Liver (tissue), 9 donors: Measurements from ENCODE around the gene MAP3K5. TPM values are rescaled to one million over a fixed set of nuclear protein-coding genes. Genes with fewer than 3 reads are reported as not detected.

Experiments
- DNase-seq: peaks from one replicate; pipeline ENCODE4 v3.0.0-alpha.2; 2017; ENCODE audit warnings: low spot score
- H3K27ac ChIP-seq, 2 donors: one replicate each; pipeline ENCODE4 v1.7.0; 2013; ENCODE audit warnings: inconsistent platforms in 2 of 2, low read length in 2 of 2, control low read depth in 1 of 2, low read depth in 1 of 2, mild to moderate bottlenecking in 1 of 2
- H3K27me3 ChIP-seq, 4 donors: one replicate each; pipeline versions ENCODE4 v1.6.1 to v1.7.0; 2013; ENCODE audit warnings: low read length in 3 of 4, inconsistent platforms in 1 of 4, mild to moderate bottlenecking in 1 of 4, moderate library complexity in 1 of 4; ENCODE audit not compliant: control insufficient read depth in 4 of 4, insufficient read depth in 4 of 4
- H3K36me3 ChIP-seq, 4 donors: one replicate each; pipeline versions ENCODE4 v1.6.1 to v1.7.0; 2013; ENCODE audit warnings: low read length in 3 of 4, mild to moderate bottlenecking in 3 of 4, low read depth in 1 of 4, moderate library complexity in 1 of 4; ENCODE audit not compliant: control insufficient read depth in 4 of 4, insufficient read depth in 3 of 4
- H3K4me1 ChIP-seq, 4 donors: one replicate each; pipeline versions ENCODE4 v1.6.1 to v1.7.0; 2013; ENCODE audit warnings: low read length in 3 of 4, mild to moderate bottlenecking in 3 of 4, moderate library complexity in 1 of 4; ENCODE audit not compliant: control insufficient read depth in 4 of 4, insufficient read depth in 4 of 4
- H3K4me3 ChIP-seq, 3 donors: one replicate each; pipeline versions ENCODE4 v1.6.1 to v1.7.0; 2013; ENCODE audit warnings: low read length in 3 of 3, control low read depth in 1 of 3, low read depth in 1 of 3, mild to moderate bottlenecking in 1 of 3
- H3K9ac ChIP-seq, 2 donors: one replicate each; pipeline ENCODE4 v1.7.0; 2013; ENCODE audit warnings: low read length in 2 of 2, mild to moderate bottlenecking in 2 of 2, moderate library complexity in 2 of 2, control low read depth in 1 of 2, low read depth in 1 of 2
- H3K9me3 ChIP-seq, 4 donors: one replicate each; pipeline versions ENCODE4 v1.6.1 to v1.7.0; 2013; ENCODE audit warnings: low read length in 3 of 4; ENCODE audit not compliant: control insufficient read depth in 4 of 4
- CTCF ChIP-seq: fragments of 150-350 bp; IDR thresholded peaks from 2 replicates; pipeline ENCODE4 v1.5.1; 2017; ENCODE audit warnings: improper control_type of control experiment, low read depth, low read length; ENCODE audit not compliant: missing input control
- EGR1 ChIP-seq, 2 donors: IDR thresholded peaks; 2 replicates each; pipeline ENCODE4 v1.6.1; 2016 to 2018; ENCODE audit warnings: antibody characterized with exemption in 2 of 2, low read depth in 2 of 2
- FOXA2 ChIP-seq: IDR thresholded peaks from 2 replicates; pipeline ENCODE4 v1.6.1; 2016; ENCODE audit warnings: antibody characterized with exemption
- HNF4A ChIP-seq, 2 donors: conservative IDR thresholded peaks; 2 replicates each; pipeline ENCODE4 v1.6.1; 2016; ENCODE audit warnings: antibody characterized with exemption in 2 of 2, mild to moderate bottlenecking in 2 of 2
- HNF4G ChIP-seq: IDR thresholded peaks from 2 replicates; pipeline ENCODE4 v1.6.1; 2016; ENCODE audit warnings: antibody characterized with exemption
- JUND ChIP-seq, 2 donors: IDR thresholded peaks; 2 replicates each; pipeline ENCODE4 v1.6.1; 2016; ENCODE audit warnings: antibody characterized with exemption in 2 of 2
- MAX ChIP-seq: IDR thresholded peaks from 2 replicates; pipeline ENCODE4 v1.6.1; 2016; ENCODE audit warnings: antibody characterized with exemption
- NR2F2 ChIP-seq: IDR thresholded peaks from 2 replicates; pipeline ENCODE4 v1.6.1; 2016; ENCODE audit warnings: antibody characterized with exemption
- REST ChIP-seq: IDR thresholded peaks from 2 replicates; pipeline ENCODE4 v1.6.1; 2016; ENCODE audit warnings: antibody characterized with exemption, mild to moderate bottlenecking
- SP1 ChIP-seq: IDR thresholded peaks from 2 replicates; pipeline ENCODE4 v1.6.1; 2018; ENCODE audit warnings: antibody characterized with exemption, mild to moderate bottlenecking
- YY1 ChIP-seq: IDR thresholded peaks from 2 replicates; pipeline ENCODE4 v1.6.1; 2016; ENCODE audit warnings: antibody characterized with exemption, mild to moderate bottlenecking
- ZBTB33 ChIP-seq: IDR thresholded peaks from 2 replicates; pipeline ENCODE4 v1.6.1; 2016; ENCODE audit warnings: antibody characterized with exemption
- WGBS: extraction: QIAGEN DNeasy Blood & Tissue Kit; methylation state at CpG from one replicate; pipeline ENCODE4 v1.1.7; 2013; 5-methylcytosine and 5-hydroxymethylcytosine counted together
- polyA plus RNA-seq, 2 donors: library from polyadenylated mRNA; stranded (reverse) in 1 of 2; unstranded in 1 of 2; fragments of 200-250 nt in 1 of 2; fragments of >200 nt in 1 of 2; fragmentation: Nextera tagmentation in 1 of 2; extraction: Ambion mirVana in 1 of 2; gene quantifications; one replicate each; pipeline versions ENCODE4 v1.2.1 to v1.2.3, GENCODE V29; 2013 to 2015
- total RNA-seq, 2 donors: library from RNA; depleted of rRNA; stranded (reverse); fragments of >200 nt; gene quantifications; one replicate each; pipeline ENCODE4 v1.2.3, GENCODE V29; 2014
- donor health status: healthy.
- donor health status: healthy.
- donor health status: healthy.
- donor health status: healthy.
- donor health status: healthy.

MAP3K5 gene
- total and polyA plus RNA-seq, 4 donors, result 2.9 to 18.0 (median 5.5) TPM

GRCh38 chr6:136798044-136798443, 5.8 kb upstream of the MAP3K5 start:
- Histone ChIP-seq H3K9ac (no peak overlapping the region), H3K4me1 (peaks cover 0 to 5% (median 3%) of the 10 kb centered on the region in 4 donors), H3K27me3 (no peaks in the 10 kb centered on the region), H3K4me3 (no peak overlapping the region), H3K27ac (no peak overlapping the region), H3K36me3 (no peaks in the 10 kb centered on the region), H3K9me3 (no peaks in the 10 kb centered on the region)
- TF ChIP-seq ZBTB33, result no peak
- no peak for TF ChIP-seq REST
- WGBS, result 92% methylated on average over 1 of the region's 1 CpG
- no peak for DNase-seq

GRCh38 chr6:136795996-136796395, 3.7 kb upstream of the MAP3K5 start:
- H3K4me3 ChIP-seq, result no peak overlapping the region
- TF ChIP-seq MAX (no peak), SP1 (no peak), FOXA2 (no peak), NR2F2 (no peak), YY1 (no peak), CTCF (no peak), JUND (IDR thresholded peaks at IDR 0.05) (no peak), HNF4G (no peak), EGR1 (IDR thresholded peaks at IDR 0.05; ENCODE audit: low read depth in 2 of 2) (no peak), REST (no peak), HNF4A (conservative IDR thresholded peaks at IDR 0.05) (no peak)
- H3K9me3 ChIP-seq, result no peaks in the 10 kb centered on the region
- H3K36me3 ChIP-seq, result no peaks in the 10 kb centered on the region
- 92% methylated on average over 5 of the region's 5 CpGs for WGBS
- H3K27ac ChIP-seq, result no peak overlapping the region
- no peaks in the 10 kb centered on the region for H3K27me3 ChIP-seq
- no peak for DNase-seq
- peaks cover 0 to 5% (median 5%) of the 10 kb centered on the region in 4 donors for H3K4me1 ChIP-seq
- H3K9ac ChIP-seq, result no peak overlapping the region
